GM19193 (cell line): Measurements from ENCODE around the gene BAIAP2.

ENCODE experiments used
- POLR2A ChIP-seq: IDR thresholded peaks from 4 replicates; pipeline ENCODE4 v1.6.1; 2011; ENCODE audit not compliant: insufficient read depth, insufficient read length; ENCODE audit errors: extremely low read depth

Gene BAIAP2

GRCh38 chr17:81084680-81085419, 49.9 kb downstream of the BAIAP2 start:
- no peak for TF ChIP-seq POLR2A

- TF ChIP-seq POLR2A, result no peak
These were observed 50.5 kb downstream of the BAIAP2 start for GRCh38 chr17:81085420-81085911.

GRCh38 chr17:81086789-81087551, 52.0 kb downstream of the BAIAP2 start:
- TF ChIP-seq POLR2A, result no peak

- TF ChIP-seq POLR2A, result no peak
These were observed 55.6 kb downstream of the BAIAP2 start for GRCh38 chr17:81090361-81091136.

- no peak for TF ChIP-seq POLR2A
These were observed 56.2 kb downstream of the BAIAP2 start for GRCh38 chr17:81091154-81091553.

- no peak for TF ChIP-seq POLR2A
These were observed 57.0 kb downstream of the BAIAP2 start for GRCh38 chr17:81091774-81092517.

- no peak for TF ChIP-seq POLR2A
These were observed 57.7 kb downstream of the BAIAP2 start for GRCh38 chr17:81092518-81093095.

- no peak for TF ChIP-seq POLR2A
These were observed 58.9 kb downstream of the BAIAP2 start for GRCh38 chr17:81093619-81094508.

GRCh38 chr17:81094509-81095382, 59.8 kb downstream of the BAIAP2 start:
- TF ChIP-seq POLR2A, result no peak

- TF ChIP-seq POLR2A, result no peak
These were observed 60.4 kb downstream of the BAIAP2 start for GRCh38 chr17:81095383-81095762.

GRCh38 chr17:81096741-81097133, 61.8 kb downstream of the BAIAP2 start:
- no peak for TF ChIP-seq POLR2A
